Subcutaneous abdominal adipose tissue (tissue), 5 donors: ENCODE data around the gene MEPCE.
"Not testable (repeated sequence)": the region's sequence is repeated elsewhere in the genome, so short reads cannot be mapped to it uniquely, and the experiment has no call there.

Experiments
- H3K27ac ChIP-seq: one replicate; pipeline ENCODE4 v1.7.0; 2013; ENCODE audit warnings: low read depth, mild to moderate bottlenecking, inconsistent platforms, low read length, moderate library complexity
- H3K27me3 ChIP-seq, 5 donors: one replicate each; pipeline ENCODE4 v1.7.0; 2013; ENCODE audit warnings: low read length in 5 of 5, inconsistent platforms in 1 of 5; ENCODE audit not compliant: control insufficient read depth in 5 of 5, insufficient read depth in 4 of 5
- H3K36me3 ChIP-seq, 5 donors: one replicate each; pipeline ENCODE4 v1.7.0; 2013; ENCODE audit warnings: low read length in 5 of 5; ENCODE audit not compliant: control insufficient read depth in 5 of 5, insufficient read depth in 5 of 5
- H3K4me1 ChIP-seq, 5 donors: one replicate each; pipeline ENCODE4 v1.7.0; 2013; ENCODE audit warnings: low read length in 5 of 5, mild to moderate bottlenecking in 3 of 5, moderate library complexity in 1 of 5; ENCODE audit not compliant: control insufficient read depth in 5 of 5, insufficient read depth in 5 of 5
- H3K4me3 ChIP-seq, 5 donors: one replicate each; pipeline ENCODE4 v1.7.0; 2013; ENCODE audit warnings: low read length in 5 of 5, low read depth in 1 of 5
- H3K9ac ChIP-seq, 5 donors: one replicate each; pipeline ENCODE4 v1.7.0; 2013; ENCODE audit warnings: low read length in 5 of 5, mild to moderate bottlenecking in 4 of 5, moderate library complexity in 3 of 5
- H3K9me3 ChIP-seq, 5 donors: one replicate each; pipeline ENCODE4 v1.7.0; 2013; ENCODE audit warnings: low read length in 5 of 5; ENCODE audit not compliant: control insufficient read depth in 5 of 5
- donor health status: healthy.
- donor health status: healthy.
- donor health status: healthy.
- donor health status: healthy.
- donor health status: healthy.

Gene MEPCE

DNA sequence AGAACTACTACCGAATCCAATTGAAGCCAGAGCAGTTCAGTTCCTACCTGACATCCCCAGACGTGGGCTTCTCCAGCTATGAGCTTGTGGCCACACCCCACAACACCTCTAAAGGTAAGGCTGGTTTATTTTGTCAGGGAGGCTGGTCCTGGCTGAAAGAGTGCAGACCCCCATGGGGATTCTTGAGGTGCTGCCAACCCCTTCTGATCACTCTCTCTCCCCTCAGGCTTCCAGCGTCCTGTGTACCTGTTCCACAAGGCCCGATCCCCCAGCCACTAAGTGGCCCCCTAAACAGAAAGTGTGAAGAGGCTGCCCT, 3.6 kb downstream of the MEPCE start:
- H3K36me3 ChIP-seq, result peaks cover 0 to 29% (median 23%) of the 10 kb centered on the region in 5 donors
- no peaks in the 10 kb centered on the region for H3K27me3 ChIP-seq
- H3K27ac ChIP-seq, result peak overlapping the region; percentile 0
- no peaks in the 10 kb centered on the region for H3K9me3 ChIP-seq
- no peak overlapping the region for H3K4me3 ChIP-seq
- H3K4me1 ChIP-seq, result peaks cover 6 to 59% (median 52%) of the 10 kb centered on the region in 5 donors
- H3K9ac ChIP-seq, result peak overlapping the region in 1 of 5 donors; percentile 3

- H3K27ac ChIP-seq, result peak overlapping the region; percentile 0
Observed at GRCh38 chr7:100433592-100434296, 4.1 kb downstream of the MEPCE start.

DNA sequence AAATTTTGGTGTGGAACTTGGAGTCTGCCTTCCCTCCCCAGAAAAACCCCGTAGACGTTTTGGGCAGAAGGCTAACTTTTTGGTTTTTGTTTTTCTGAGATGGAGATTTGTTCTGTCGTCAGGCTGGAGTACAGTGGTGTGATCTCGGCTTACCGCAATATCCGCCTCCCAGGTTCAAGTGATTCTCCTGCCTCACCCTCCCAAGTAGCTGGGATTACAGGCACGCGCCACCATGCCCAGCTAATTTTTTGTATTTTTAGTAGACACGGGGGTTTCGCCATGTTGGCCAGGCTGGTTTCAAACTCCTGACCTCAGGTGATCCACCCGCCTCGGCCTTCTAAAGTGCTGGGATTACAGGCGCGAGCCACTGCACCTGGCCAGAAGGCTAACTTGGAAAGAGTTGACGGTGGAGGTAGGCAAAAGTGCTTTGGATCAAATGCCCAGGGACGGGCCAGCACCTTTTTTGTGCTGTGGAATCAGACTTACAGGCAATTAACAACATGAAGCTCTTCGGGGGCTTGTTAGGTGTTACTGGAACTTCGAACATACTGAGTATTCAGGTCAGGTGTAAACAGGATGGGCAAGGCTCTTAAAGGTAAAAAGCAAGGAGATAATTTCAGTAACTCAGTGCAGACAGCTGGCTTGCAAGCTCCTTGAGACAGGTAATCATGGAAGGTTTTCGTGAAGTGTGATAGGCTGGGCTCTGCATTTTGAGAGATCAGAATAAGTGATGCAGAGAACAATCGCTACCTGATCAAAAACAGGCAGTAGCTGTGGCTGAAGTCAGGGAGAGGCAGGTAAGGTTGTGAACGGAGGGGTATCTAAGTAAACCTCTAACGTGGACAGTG, 4.9 kb downstream of the MEPCE start:
- H3K4me1 ChIP-seq, result peaks cover 5 to 59% (median 52%) of the 10 kb centered on the region in 5 donors
- peak overlapping the region in 1 of 5 donors; percentile 78 for H3K9ac ChIP-seq
- no peaks in the 10 kb centered on the region for H3K9me3 ChIP-seq
- no peaks in the 10 kb centered on the region for H3K27me3 ChIP-seq
- H3K4me3 ChIP-seq, result peak overlapping the region; percentile 1 to 90 (median 81)
- peaks cover 0 to 29% (median 23%) of the 10 kb centered on the region in 5 donors for H3K36me3 ChIP-seq
- H3K27ac ChIP-seq, result peak overlapping the region; percentile 74

More at GRCh38 chr7:100433592-100434296, 4.1 kb downstream of the MEPCE start:
- H3K36me3 ChIP-seq, result peaks cover 0 to 29% (median 23%) of the 10 kb centered on the region in 5 donors
- H3K9ac ChIP-seq, result peak overlapping the region in 1 of 5 donors; percentile 3
- no peaks in the 10 kb centered on the region for H3K9me3 ChIP-seq
- no peak overlapping the region for H3K4me3 ChIP-seq
- no peaks in the 10 kb centered on the region for H3K27me3 ChIP-seq
- peaks cover 5 to 59% (median 52%) of the 10 kb centered on the region in 5 donors for H3K4me1 ChIP-seq

DNA sequence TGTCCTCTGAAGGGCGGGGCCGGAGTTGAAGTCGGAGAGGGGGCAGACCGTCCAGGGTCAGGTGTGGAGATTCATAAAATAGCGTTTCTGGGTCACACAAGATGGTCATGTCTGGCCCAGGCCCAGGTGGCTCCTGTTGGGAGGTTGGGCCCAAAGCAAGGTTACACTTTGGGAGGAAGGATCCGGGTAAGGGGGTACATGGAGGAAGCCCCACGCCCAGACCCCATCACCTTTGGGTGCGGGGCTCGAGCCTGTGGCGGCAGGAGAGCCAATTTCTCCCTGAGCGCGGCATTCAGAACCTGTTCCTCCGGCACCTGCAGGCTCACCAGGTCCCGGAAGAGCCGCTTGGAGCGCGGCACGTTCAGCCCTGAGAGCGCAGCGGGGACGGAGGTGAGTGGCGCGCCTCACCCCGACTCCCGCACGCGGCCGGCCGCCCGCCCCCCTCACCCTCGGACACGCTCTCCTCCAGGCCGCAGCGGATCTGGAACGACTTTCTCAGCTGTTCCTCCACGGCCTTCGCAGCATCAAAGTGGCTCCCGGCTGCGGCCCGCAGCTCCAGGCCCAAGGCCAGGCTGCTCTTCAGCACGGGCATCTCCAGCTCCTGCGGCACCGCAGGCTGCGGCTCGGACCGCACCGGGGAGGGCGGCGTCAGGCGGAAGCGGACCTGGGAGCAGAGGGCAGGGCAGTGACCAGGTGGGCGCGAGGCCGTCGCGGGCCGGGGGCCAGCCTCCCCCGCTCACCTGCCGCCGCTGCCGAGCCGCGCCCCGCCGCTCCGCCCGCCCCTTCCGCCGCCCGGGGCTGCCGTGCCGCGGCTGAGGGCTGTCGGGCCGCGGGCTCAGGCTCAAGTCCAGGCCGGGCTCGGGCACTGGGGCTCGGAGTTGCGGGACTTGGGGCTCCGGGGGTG, 6.0 kb downstream of the MEPCE start:
- Histone ChIP-seq H3K27ac (peak overlapping the region; percentile 74), H3K9me3 (no peaks in the 10 kb centered on the region), H3K27me3 (no peaks in the 10 kb centered on the region), H3K4me1 (peaks cover 5 to 54% (median 48%) of the 10 kb centered on the region in 5 donors), H3K9ac (peak overlapping the region; percentile 56 to 84 (median 78)), H3K4me3 (peak overlapping the region; percentile 73 to 90 (median 86)), H3K36me3 (peaks cover 0 to 29% (median 23%) of the 10 kb centered on the region in 5 donors)

GRCh38 chr7:100437150-100438100, 7.8 kb downstream of the MEPCE start:
- Histone ChIP-seq H3K36me3 (peaks cover 0 to 22% (median 21%) of the 10 kb centered on the region in 5 donors), H3K4me1 (peaks cover 2 to 38% (median 31%) of the 10 kb centered on the region in 5 donors), H3K4me3 (peak overlapping the region in 1 of 5 donors; percentile 90), H3K27me3 (no peaks in the 10 kb centered on the region), H3K9me3 (no peaks in the 10 kb centered on the region), H3K27ac (no peak overlapping the region), H3K9ac (no peak overlapping the region)

DNA sequence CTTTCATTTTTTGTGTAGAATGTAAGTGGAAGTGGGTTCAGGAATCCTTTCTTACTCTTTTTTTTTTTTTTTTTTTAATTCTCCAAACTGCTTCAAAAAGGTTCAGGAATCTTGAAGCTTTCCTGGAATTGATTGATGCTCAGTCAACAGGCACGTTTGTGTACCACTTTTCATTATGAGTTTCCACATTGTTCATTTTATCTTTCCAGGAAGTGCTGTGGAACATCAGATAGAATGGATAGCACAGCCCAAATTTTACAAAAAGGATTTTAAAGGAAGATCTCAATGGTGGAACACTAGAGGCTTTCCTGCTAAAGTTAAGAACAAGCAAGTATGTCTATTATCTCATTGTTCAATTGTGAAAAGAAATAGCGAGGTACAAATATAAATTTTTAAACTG, 8.5 kb downstream of the MEPCE start:
- Histone ChIP-seq H3K4me3 (no peak overlapping the region), H3K27me3 (no peaks in the 10 kb centered on the region), H3K9me3 (no peaks in the 10 kb centered on the region), H3K36me3 (peaks cover 0 to 17% (median 15%) of the 10 kb centered on the region in 5 donors), H3K4me1 (peaks cover 2 to 34% (median 25%) of the 10 kb centered on the region in 5 donors), H3K9ac (no peak overlapping the region), H3K27ac (no peak overlapping the region)

- not testable (repeated sequence) for H3K27me3 ChIP-seq, H3K27ac ChIP-seq, H3K9me3 ChIP-seq, H3K4me3 ChIP-seq, H3K9ac ChIP-seq
- Histone ChIP-seq H3K4me1 (peaks cover 2 to 34% (median 19%) of the 10 kb centered on the region in 5 donors), H3K36me3 (peaks cover 0 to 11% (median 10%) of the 10 kb centered on the region in 5 donors)
Observed at GRCh38 chr7:100438731-100439130, 9.1 kb downstream of the MEPCE start.

GRCh38 chr7:100439244-100439643, 9.6 kb downstream of the MEPCE start:
- H3K27ac ChIP-seq, result not testable (repeated sequence)

More at GRCh38 chr7:100439244-100439643, 9.6 kb downstream of the MEPCE start:
- H3K9me3 ChIP-seq, H3K9ac ChIP-seq, H3K36me3 ChIP-seq, H3K4me3 ChIP-seq, H3K27me3 ChIP-seq: not testable (repeated sequence)
- peaks cover 2 to 36% (median 21%) of the 10 kb centered on the region in 5 donors for H3K4me1 ChIP-seq
